SK-N-SH treated with all-trans-retinoic acid at 6 μM for 48 hours (cell line): Measurements from ENCODE around the gene DBF4.

Experiments
- ARNTL ChIP-seq: fragments of 450-650 bp; formaldehyde crosslinking; IDR thresholded peaks from 2 replicates; pipeline ENCODE4 v1.5.0; 2020; ENCODE audit warnings: low read depth, mild to moderate bottlenecking, moderate library complexity, borderline replicate concordance
- ZFP3 ChIP-seq: fragments of 250-450 bp; sonication (Bioruptor Pico); IDR thresholded peaks from 2 replicates; pipeline ENCODE4 v1.5.0; 2020; ENCODE audit warnings: mild to moderate bottlenecking, moderate library complexity
- TF ChIP-seq, protein P1 (sequence below): fragments of 250-450 bp; sonication (Bioruptor Pico); IDR thresholded peaks from 2 replicates; pipeline ENCODE4 v1.5.1; 2020; ENCODE audit warnings: low read depth, mild to moderate bottlenecking, moderate library complexity
- TF ChIP-seq, protein P2 (sequence below): fragments of 250-450 bp; sonication (Bioruptor Pico); IDR thresholded peaks from 2 replicates; pipeline ENCODE4 v1.5.1; 2021; ENCODE audit warnings: mild to moderate bottlenecking, moderate library complexity

DNA sequence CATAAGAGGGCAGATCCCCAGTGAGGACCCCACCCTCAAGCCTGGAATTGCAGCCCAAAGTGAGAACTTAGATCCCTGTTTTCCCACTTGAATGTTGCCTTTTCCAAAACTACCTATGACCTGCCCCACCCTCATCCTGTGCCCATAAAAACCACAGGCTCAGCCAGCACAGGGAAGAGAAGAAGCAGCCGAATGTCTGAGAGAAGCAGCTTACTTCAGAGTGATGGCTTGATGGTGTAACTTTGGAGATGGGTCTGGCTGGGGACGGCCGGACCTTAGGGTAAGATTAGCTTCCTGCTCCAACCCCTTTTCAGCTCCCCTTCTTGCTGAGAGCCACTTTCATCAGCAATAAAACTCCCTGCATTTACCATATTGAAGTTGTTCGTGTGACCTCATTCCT lies 5.8 kb upstream of the DBF4 start:
- TF ChIP-seq ZFP3 (CRISPR knock-in tag): no peak
- TF ChIP-seq, protein P1, sequence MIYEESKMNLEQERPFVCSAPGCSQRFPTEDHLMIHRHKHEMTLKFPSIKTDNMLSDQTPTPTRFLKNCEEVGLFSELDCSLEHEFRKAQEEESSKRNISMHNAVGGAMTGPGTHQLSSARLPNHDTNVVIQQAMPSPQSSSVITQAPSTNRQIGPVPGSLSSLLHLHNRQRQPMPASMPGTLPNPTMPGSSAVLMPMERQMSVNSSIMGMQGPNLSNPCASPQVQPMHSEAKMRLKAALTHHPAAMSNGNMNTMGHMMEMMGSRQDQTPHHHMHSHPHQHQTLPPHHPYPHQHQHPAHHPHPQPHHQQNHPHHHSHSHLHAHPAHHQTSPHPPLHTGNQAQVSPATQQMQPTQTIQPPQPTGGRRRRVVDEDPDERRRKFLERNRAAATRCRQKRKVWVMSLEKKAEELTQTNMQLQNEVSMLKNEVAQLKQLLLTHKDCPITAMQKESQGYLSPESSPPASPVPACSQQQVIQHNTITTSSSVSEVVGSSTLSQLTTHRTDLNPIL (CRISPR knock-in tag): no peak
- TF ChIP-seq ARNTL (CRISPR knock-in tag): no peak
- TF ChIP-seq, protein P2, sequence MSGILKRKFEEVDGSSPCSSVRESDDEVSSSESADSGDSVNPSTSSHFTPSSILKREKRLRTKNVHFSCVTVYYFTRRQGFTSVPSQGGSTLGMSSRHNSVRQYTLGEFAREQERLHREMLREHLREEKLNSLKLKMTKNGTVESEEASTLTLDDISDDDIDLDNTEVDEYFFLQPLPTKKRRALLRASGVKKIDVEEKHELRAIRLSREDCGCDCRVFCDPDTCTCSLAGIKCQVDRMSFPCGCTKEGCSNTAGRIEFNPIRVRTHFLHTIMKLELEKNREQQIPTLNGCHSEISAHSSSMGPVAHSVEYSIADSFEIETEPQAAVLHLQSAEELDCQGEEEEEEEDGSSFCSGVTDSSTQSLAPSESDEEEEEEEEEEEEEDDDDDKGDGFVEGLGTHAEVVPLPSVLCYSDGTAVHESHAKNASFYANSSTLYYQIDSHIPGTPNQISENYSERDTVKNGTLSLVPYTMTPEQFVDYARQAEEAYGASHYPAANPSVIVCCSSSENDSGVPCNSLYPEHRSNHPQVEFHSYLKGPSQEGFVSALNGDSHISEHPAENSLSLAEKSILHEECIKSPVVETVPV (CRISPR knock-in tag): no peak
